ENCODE data around the gene ANKRD13A.

ANKRD13A gene

DNA sequence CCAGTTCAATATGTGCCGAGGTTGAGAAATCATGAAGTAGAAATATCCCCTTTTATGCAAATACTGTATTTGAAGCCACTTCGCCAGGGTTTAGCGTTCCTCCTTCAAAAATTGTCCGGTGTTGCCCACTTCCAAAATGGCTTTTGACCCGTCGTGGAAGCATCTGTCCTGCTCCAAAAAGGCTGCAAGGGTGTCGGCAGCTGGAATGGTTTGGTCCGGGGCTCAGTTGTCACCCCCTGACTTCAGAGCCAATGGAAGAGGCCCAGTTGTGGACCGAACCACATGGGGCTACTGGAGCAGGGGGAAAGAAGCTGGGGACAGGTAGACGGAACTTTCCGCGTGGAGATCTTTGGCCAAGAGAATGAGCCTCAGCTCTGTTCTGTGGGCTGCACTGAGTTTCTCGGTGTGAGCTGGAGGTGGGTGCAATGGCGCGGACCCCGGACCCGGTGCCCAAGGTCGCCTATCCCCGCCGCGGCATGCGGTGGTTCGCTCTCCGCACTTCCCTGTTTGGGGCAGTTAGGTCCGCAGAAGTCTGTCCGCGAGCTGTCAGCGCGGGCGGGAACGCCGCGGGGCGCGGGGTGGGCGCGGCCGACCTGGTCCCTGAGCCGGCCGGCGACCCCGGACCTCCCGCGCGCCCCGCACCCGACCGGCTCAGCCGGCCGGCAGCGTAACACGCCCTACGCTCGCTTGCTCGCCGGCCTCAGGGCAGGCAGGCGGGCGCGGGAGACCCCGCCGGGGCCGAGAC lies at the start of gene ANKRD13A:
TSS of gene ANKRD13A (plus strand) at position 527 of the 745 bp plus-strand sequence. CDS start 259 bp downstream, outside the sequence.
- FAIRE-seq: no peak

GRCh38 chr12:109950625-109951024 lies 48.6 kb upstream of the ANKRD13A start:
- FAIRE-seq: no peak

DNA sequence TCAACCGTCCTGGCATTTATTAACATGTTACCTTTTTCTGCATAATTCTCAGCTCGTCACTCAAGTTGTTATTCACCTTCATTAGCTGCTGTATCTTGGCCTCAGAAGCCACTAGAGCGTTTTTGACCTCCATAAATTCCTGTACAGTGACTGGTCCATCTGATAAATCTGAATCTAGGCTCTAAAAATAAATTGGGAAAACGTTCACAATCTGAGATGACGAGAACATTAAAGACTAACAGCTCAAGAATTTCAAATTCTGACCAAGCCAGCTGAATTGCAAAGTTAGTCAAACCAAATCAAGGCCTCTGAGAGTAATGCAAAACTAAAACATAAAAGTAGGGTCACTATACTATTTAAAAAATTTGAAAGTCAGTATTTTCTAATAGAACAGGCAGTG lies 48.1 kb upstream of the ANKRD13A start:
- FAIRE-seq: no peak

DNA sequence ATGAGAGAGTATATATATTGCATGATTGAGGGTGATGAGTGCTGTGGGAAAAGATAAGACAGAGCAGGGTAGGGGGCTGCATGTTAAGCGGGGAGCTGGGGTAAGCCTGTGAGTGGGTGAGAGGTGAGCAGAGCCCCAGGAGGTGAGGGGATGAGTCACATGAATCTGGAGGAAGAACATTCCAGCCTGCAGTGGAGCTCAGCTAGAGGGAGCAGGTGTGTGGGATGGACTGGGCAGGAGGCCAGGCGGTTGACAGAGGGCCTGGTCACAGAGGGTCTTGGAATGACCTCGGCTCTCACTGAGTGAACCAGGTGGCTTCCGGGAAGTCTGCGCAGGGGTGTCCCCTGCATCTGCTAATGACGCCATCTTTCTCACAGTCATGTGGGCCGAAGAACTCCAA lies 47.5 kb upstream of the ANKRD13A start:
- no peak for FAIRE-seq

DNA sequence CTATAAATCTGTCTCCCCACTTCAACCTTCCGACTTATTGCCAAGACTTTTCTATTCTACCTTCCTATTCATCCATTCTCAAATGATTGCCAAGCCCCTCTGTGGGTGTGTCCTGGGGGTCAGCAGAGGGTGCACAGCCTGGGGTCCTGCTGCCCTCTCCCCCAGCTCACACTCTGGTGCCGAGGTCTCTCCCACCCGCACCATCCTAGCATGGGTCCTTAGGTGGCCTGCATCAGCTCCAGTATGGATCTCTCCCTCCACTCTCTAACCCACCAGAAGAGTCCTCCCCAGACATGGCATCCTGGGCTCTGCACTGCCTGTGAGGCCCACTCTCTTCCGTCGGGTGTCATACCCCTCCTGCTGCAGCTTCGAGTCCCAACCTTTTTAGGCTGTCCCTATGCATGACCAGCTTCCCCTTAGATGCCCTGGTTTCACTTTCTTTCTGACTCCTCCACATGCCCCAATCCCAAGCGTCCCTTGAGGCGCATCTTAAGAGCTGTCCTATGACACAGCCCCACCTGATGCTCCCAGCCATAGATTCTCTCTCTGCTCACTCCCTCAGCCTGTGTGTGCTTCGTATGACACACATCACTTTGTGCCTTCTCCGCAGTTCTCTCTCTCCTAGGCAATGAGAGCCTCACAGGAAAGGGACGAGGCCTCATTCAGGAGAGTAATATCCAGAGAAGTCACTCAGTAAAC lies 46.9 kb upstream of the ANKRD13A start:
- no peak for FAIRE-seq

DNA sequence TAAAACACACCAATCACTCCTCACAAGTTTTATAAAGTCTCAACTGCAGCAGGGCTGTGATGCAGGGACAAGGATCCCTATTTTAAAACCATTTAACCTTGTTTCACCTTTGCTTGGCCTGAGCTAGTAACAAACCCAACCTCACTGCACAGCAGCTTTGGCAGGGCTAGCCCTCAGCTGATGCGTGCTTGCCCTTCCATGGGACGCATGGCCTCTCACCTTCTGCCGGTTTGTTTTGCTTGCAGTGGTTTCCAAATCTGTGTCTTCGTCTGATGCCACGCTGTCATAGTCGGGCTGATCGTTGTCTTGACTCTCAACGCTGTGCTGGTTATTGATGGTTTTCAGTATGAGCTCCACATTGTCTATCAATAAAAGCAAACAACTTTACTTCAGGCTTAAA lies 46.4 kb upstream of the ANKRD13A start:
- no peak for FAIRE-seq

DNA sequence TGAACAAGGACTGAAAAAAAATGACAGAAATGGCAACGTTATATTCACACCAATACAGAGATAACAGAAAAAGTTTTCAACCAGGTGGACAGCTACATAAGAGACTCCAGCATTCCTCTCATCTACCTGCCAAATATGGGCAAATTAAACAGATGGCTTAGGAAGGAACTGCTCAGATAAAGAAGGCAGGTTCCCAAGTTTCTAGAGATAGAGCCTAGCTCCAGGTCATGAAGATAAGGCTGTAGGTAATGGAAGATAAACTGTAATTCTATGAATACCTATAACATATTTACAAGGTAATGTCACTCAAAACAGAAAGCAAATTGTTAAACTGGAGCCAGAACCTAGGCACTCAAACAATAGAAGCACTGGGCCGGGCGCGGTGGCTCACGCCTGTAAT lies 45.6 kb upstream of the ANKRD13A start:
- FAIRE-seq: no peak

GRCh38 chr12:109958374-109958773 lies 40.9 kb upstream of the ANKRD13A start:
- FAIRE-seq: no peak

DNA sequence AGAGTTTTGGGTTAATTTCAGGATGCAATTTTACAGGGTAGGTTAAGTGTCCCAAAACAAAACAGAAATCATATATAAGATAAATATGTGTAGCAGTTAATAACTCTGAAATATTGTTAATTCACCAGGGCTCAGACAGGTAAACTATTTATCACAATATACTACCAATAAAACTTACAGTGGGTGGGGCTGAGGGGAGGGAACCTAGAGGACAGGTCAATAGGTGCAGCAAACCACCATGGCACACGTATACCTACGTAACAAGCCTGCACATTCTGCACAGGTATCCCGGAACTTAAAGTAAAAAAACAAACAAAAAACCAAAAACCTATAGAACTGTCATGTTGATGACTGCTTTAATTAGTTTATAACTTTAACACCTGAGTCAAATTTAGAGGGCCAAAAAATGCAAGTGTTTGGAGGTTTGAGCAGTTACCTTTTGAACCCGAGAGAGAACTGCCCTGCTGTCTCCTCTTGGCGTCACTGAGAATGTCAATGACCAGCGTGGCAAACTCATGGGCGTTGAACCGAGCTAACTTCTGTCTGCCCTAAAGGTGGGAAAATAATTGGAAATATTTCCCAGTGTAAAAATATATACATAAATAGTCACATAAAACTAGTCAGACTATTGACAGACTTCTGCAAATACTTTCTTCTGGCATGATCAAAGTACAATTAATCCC lies 39.7 kb upstream of the ANKRD13A start:
- no peak for FAIRE-seq

- no peak for FAIRE-seq
Measured at GRCh38 chr12:109961201-109961600, 38.0 kb upstream of the ANKRD13A start.

DNA sequence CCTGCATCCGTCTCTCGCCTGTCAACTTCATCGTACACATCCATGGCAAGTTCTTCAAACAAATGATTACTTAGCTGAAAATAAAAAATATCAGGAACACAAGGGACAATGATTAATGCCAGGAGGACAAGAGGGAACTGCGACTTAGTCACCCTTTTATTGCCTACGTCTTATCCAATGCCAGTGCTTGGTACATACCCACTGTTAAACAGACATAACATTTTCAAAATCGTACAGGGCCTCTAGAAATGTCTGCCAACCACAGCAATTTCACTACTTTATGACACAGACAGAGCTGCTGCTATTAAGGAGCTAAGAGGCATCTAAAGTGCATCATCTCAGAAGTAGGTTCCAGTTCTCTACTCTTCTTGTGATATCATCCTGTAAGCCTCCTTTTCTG lies 37.6 kb upstream of the ANKRD13A start:
- FAIRE-seq: no peak

DNA sequence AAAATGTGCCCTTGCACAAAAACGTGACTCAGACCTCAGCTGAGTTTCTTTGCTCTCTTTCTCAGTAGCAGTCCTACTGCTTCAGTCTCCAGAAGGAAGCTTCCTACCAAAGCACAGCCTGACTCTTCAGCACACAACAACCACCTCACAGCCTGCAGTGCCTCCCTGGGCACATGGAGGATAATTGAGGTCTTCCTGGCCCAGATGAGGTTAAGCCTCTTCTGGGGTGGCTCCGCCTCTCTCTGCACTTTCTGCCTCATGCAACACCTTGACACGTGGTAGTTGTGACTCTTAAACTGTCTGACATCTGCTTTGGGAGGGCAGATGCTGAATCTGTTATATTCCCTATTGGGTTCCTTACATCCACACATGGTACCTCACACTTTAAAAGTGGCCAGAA lies 36.8 kb upstream of the ANKRD13A start:
- no peak for FAIRE-seq

DNA sequence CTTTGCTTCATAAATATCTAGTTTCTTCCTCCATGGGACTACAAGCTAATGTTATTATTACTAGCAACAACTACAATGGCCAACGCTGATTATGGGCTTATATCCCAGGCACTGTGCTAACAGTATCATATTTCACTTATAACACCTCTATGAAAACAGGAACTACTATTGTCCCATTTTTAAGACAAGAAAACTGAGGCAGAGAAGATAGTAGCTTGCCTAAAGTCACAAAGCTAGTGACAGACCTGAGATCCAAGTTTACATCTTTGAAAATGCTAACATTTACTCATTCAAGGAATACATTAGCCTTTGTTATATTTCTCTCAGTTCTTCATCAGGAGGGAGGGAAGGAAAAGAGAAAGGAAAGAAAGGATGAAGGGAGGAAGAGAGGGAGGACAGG lies 35.9 kb upstream of the ANKRD13A start:
- no peak for FAIRE-seq

- FAIRE-seq: no peak
Measured at GRCh38 chr12:109963743-109964429, 35.3 kb upstream of the ANKRD13A start.

DNA sequence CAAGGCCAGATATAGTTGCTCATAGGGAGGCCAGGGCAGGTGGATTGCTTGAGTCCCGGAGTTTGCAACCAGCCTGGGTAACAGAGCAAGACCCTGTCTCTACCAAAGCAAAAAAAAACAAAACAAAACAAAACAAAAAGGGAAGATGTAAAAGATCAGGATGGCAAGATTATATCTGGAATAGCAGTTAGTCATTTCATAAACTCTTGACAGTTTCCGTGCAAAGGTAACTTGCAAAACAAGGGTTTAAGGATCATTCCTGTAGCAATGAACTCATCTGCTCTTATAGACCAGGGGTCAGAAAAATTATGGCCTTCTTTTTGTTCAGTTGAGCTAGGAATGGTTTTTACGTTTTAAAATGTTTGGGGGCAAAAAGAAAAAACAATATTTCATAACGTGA lies 32.7 kb upstream of the ANKRD13A start:
- FAIRE-seq: no peak

DNA sequence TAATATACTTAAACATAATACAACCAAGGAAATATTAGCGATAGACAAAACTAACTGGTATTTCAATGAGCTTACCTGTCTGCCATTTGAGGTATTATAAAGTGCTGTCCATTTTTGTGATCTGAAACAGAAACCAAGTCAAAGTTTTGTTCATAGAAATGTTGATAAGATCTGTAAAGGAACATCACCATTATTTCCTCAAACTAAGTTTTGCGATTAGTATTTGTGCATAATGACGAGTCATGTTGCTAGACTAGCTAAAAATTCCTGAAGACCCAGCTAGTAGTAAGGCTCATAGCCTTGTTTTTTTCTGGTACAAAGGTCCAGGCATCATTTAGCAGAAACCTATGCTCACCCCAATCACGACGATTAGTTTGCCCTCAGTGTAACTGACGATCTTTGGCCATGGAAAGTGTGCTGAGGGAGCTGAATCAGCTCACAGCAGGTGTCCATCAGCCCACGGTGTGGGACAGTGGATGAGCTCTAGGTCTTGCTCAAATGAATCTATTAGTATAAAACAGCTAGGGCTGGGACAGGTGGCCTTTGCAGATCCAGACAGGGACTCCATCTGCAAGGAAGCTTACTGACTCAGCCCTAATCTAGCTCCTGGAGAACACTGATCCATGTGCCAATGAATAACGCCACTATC lies 31.7 kb upstream of the ANKRD13A start:
- no peak for FAIRE-seq

- no peak for FAIRE-seq
Measured at GRCh38 chr12:109968032-109968420, 31.2 kb upstream of the ANKRD13A start.

DNA sequence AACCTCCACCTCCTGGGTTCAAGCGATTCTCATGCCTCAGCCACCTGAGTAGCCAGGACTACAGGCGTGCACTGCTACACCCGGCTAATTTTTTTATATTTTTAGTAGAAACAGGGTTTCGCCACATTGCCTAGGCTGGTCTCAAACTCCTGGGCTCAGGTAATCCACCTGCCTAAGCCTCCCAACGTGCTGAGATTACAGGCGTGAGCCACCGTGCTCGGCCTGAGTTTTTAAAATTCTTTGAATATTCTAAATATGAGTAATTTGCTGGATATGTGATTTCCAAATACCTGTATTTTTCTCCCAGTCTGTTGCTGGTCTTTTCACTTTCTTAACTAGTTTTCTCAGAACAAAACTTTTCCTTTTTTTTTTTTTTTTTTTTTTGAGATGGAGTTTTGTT lies 30.4 kb upstream of the ANKRD13A start:
- no peak for FAIRE-seq

DNA sequence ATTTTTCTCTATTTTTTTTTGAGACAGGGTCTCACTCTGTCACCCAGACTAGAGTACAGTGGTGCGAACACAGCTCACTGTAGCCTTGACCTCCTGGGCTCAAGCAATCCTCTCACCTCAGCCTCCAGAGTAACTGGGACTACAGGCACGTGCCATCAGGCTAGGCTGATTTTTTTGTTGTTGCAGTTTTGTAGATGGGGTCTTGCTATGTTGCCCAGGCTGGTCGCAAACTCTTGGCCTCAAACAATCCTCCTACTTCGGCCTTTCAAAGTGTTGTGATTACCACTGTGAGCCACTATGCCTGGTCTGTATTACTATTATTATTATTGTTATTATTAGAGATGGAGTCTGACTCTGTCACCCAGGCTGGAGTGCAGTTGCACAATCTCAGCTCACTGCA lies 26.4 kb upstream of the ANKRD13A start:
- FAIRE-seq: no peak

DNA sequence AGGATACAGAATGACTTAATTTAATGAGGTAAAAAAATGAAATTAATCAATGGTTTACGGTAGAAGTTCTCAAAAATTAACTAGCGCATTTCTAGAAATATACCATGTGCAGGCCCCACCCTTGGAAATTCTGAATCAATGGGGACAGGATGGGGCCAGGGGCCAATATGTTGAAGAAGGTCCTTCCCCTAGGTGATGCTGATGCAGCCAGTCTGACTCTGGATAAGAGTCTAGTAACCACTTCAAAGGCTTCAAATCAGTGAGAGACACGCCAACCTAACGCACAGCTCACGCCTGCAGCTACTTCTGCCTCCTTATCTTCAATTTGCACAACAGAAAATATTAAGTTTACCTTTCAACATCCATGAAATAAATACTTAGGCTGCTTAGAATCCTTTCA lies 17.9 kb upstream of the ANKRD13A start:
- FAIRE-seq: no peak

DNA sequence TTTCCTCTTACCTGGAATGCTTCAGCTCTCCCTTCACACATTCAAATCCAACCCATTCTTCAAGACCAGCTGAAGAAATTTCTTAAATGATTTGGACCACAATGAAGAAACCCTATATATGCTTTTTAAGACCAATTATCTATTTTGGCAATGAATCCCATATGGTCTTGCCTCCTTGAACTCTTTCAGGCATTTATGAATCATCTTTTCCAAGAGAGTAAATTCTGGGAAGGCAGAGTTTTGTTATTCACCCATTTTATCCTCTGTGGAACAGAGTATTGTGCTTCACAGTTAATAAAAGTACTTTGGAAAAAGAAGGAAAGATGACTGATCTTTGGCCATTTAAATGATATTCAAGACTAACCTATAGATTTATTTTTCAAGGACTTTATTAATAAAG lies 17.0 kb upstream of the ANKRD13A start:
- no peak for FAIRE-seq

- FAIRE-seq: no peak
Measured at GRCh38 chr12:109983432-109984142, 15.6 kb upstream of the ANKRD13A start.
